PFSK-1 (cell line): ENCODE data around the gene WDR86.

ENCODE experiments used
- FOXP2 ChIP-seq: optimal IDR thresholded peaks from 2 replicates; pipeline ENCODE3; 2011; ENCODE audit warnings: borderline replicate concordance, control low read depth, inconsistent platforms; ENCODE audit not compliant: insufficient read depth; ENCODE audit errors: extremely low read length, extremely low read depth
- POLR2AphosphoS5 ChIP-seq: IDR thresholded peaks from 2 replicates; pipeline ENCODE4 v1.6.1; 2012; ENCODE audit warnings: low read depth, mild to moderate bottlenecking, control low read depth, low read length, moderate library complexity
- REST ChIP-seq, 2 experiments: IDR thresholded peaks; 2 replicates each; pipeline versions ENCODE4 v1.6.1 to v1.8.0; 2011 to 2012; ENCODE audit warnings: low read depth in 2 of 2, low read length in 2 of 2, control low read depth in 1 of 2, inconsistent platforms in 1 of 2, mild to moderate bottlenecking in 1 of 2, moderate library complexity in 1 of 2; ENCODE audit not compliant: insufficient read depth in 1 of 2
- SIN3A ChIP-seq: IDR thresholded peaks from 2 replicates; pipeline ENCODE4 v1.6.1; 2012; ENCODE audit warnings: mild to moderate bottlenecking, low read length, moderate library complexity, borderline replicate concordance; ENCODE audit not compliant: insufficient read depth
- TAF1 ChIP-seq: IDR thresholded peaks from 2 replicates; pipeline ENCODE4 v1.6.1; 2012; ENCODE audit warnings: low read length, control low read depth, borderline replicate concordance; ENCODE audit not compliant: insufficient read depth

The WDR86 gene

GRCh38 chr7:151386301-151387160 lies 23.3 kb downstream of the WDR86 start:
- TF ChIP-seq TAF1: no peak
- no peak for TF ChIP-seq REST (IDR thresholded peaks at IDR 0.05; ENCODE audit: insufficient read depth in 1 of 2, low read depth in 2 of 2, low read length in 2 of 2)
- no peak for TF ChIP-seq POLR2AphosphoS5
- TF ChIP-seq SIN3A: no peak
- no peak for TF ChIP-seq FOXP2

- TF ChIP-seq REST (IDR thresholded peaks at IDR 0.05; ENCODE audit: insufficient read depth in 1 of 2, low read depth in 2 of 2, low read length in 2 of 2) (no peak), POLR2AphosphoS5 (no peak)
Measured at GRCh38 chr7:151385626-151386300, 24.1 kb downstream of the WDR86 start.

GRCh38 chr7:151384776-151385625 lies 24.8 kb downstream of the WDR86 start:
- no peak for TF ChIP-seq FOXP2
- TF ChIP-seq SIN3A: no peak
- no peak for TF ChIP-seq TAF1
- TF ChIP-seq REST (IDR thresholded peaks at IDR 0.05; ENCODE audit: insufficient read depth in 1 of 2, low read depth in 2 of 2, low read length in 2 of 2): no peak
- no peak for TF ChIP-seq POLR2AphosphoS5

GRCh38 chr7:151384352-151384697 lies 25.5 kb downstream of the WDR86 start:
- TF ChIP-seq REST (IDR thresholded peaks at IDR 0.05; ENCODE audit: insufficient read depth in 1 of 2, low read depth in 2 of 2, low read length in 2 of 2) (no peak), FOXP2 (no peak), POLR2AphosphoS5 (no peak), SIN3A (no peak), TAF1 (no peak)
